ENCODE results near the gene MPIG6B.

Gene MPIG6B

DNA sequence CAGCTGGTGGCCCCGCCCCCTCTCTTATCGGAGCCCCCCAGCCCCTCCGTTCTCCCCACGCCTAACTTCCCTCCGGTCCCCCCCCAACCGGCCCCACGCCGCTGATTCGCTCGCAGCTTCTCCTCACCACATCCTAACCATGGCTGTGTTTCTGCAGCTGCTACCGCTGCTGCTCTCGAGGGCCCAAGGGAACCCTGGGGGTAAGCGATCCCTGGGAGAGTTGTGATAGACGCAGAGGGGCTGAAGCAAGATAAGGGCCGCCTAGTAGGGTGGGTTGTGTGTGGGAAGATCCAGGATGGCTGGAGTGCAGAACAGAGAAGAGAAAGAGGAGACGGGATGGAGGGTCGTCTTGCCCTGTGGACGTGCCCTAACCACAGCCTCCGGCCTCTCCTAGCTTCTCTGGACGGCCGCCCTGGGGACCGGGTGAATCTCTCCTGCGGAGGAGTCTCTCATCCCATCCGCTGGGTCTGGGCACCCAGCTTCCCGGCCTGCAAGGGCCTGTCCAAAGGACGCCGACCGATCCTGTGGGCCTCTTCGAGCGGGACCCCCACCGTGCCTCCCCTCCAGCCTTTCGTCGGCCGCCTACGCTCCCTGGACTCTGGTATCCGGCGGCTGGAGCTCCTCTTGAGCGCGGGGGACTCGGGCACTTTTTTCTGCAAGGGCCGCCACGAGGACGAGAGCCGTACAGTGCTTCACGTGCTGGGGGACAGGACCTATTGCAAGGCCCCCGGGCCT lies at the start of gene MPIG6B:
MPIG6B (plus strand) TSS at position 129 of the 735 bp plus-strand sequence; CDS start at position 140, 11 bp downstream.
- DNase-seq (ENCODE audit: low spot score): no peak

- DNase-seq (ENCODE audit: low spot score): no peak
Measured at GRCh38 chr6:31676322-31676903, 46.8 kb upstream of the MPIG6B start.

DNA sequence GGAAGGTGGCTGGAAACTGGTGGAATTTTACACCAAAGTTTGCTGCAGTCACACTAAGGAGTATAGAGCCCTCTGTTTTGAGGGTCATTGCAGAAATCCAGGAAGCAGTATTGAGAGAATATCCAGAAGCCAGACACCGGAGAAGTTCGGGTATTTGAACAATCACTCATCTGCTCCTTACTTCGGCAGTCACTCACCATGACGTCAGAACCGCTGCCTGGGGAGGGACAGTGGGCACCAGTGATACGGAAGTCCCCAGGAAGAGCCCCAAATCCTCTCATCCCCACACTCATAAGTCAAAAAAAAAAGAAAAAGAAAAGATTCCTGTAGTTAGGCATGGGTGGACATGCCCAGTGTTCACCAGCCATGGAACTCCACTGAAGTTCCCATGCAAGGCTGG lies 46.3 kb upstream of the MPIG6B start:
- no peak for DNase-seq (ENCODE audit: low spot score)

DNA sequence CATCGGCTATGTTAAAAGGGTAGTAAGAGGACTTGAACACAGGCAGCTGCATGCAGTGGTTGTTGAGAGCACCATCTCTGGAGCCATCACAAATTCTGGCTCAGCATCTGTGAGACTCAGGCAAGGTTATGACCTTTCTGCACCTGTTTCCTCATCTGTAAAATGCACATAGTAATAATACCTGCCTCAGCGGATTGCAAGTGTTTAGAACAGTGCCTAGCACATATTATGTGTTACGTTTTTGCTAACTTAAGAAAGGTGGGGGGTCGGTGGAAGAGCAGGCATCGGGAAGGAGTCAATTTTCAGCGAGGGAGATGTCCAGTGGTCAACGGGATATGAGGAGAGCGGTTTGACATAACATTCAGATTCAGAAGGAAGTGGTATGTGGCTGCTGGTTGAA lies 45.2 kb upstream of the MPIG6B start:
- DNase-seq (ENCODE audit: low spot score): no peak

- DNase-seq (ENCODE audit: low spot score): peak; percentile 68
Measured at GRCh38 chr6:31680226-31681134, 42.7 kb upstream of the MPIG6B start, which contains the start of gene LY6G5C. TSS of gene LY6G5C (minus strand) at chr6:31681067. CDS start at chr6:31680373, 694 bp downstream.

DNA sequence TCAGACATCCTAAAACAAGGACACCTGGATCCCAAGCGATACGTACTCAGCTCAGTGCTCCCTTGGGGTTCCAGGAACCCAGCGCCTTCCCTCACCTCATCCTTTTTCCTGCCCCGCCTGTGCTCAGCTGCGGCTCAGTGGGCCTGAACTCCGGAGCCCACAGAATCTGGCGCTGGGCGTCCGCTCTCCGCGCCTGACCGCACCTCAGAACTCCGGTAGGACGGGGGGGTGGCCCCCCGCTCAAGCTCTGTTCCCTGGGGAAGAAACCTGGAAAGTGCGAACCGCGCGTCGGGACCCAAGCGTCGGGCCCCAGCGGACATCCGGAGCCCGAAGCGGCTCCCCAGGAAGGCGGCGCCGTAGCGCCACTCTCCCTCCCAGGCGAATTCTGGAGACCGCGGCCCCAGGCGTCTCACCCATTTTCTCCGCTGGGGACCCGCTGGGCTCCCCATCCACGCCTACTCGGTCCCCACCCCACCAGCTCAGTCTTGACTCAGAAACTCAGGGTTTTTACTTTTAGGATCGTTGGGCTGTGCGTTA lies 42.0 kb upstream of the MPIG6B start:
- DNase-seq (ENCODE audit: low spot score): no peak

- no peak for DNase-seq (ENCODE audit: low spot score)
Measured at GRCh38 chr6:31683591-31683990, 39.6 kb upstream of the MPIG6B start.

DNA sequence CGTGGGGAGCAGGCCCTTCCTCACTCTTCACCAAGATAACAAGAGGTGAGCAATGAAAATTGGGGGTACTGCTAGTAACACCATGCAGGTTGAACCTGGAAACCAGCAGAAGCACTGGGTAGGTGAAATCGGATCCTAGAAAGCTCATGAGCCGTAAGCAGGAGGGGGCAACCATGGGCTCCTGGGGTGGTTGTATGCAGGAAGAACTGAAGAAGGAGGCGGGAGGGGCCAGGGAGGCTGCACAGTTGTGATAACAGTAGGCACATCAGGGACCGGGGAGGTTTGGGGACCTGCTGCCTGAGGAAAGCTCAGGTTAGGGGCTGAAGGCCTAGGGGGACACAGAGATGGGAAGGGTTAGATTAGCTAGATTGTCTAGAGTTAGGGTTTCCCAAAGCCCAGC lies 36.7 kb upstream of the MPIG6B start:
- no peak for DNase-seq (ENCODE audit: low spot score)

- DNase-seq (ENCODE audit: low spot score): no peak
Measured at GRCh38 chr6:31687321-31687720, 35.9 kb upstream of the MPIG6B start.

- no peak for DNase-seq (ENCODE audit: low spot score)
Measured at GRCh38 chr6:31687860-31688693, 35.1 kb upstream of the MPIG6B start.

- DNase-seq (ENCODE audit: low spot score): no peak
Measured at GRCh38 chr6:31689249-31690110, 33.7 kb upstream of the MPIG6B start.

- peak; percentile 45 for DNase-seq (ENCODE audit: low spot score)
Measured at GRCh38 chr6:31690231-31691077, 32.7 kb upstream of the MPIG6B start.

GRCh38 chr6:31691078-31691463 lies 32.1 kb upstream of the MPIG6B start:
- no peak for DNase-seq (ENCODE audit: low spot score)

GRCh38 chr6:31691564-31692108 lies 31.5 kb upstream of the MPIG6B start:
- no peak for DNase-seq (ENCODE audit: low spot score)

DNA sequence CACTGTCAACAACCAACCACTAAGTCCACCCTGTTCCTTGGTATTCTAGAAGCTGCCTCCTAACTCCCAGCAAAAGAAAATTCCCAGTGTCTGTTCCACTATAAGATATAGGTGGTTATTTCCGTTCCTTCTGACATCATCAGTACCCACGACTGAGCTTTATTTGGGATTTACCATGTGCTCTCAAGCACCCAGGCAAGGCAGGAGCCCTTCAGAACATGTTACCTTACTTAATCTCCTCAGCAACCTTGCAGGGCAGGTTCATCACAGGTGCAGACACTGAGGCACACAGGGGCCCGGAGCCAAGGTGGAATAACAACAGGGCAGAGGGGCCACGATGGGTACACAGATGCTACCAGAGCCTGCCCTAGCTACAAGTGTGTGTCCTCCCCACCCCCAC lies 30.8 kb upstream of the MPIG6B start:
- peak; percentile 67 for DNase-seq (ENCODE audit: low spot score)

DNA sequence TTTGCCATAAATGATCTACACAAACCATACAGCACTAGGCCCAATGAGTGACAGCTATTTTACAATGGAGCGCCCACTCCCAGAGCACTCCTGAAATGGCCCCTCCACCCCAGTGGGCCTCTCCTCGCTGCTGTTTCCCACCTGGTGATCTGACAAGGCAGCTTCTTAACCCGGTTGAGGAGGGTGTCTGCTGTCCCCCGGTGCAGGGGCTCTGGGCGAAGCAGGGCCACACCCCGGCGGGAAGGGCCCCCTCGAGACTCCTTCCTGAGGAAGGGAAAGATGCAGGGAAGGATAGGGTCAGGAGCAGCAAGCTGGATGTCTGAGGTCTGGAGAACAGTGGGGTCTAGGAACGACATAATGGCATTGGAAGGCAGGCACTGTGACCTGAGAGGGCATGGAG lies 30.3 kb upstream of the MPIG6B start:
- no peak for DNase-seq (ENCODE audit: low spot score)

DNA sequence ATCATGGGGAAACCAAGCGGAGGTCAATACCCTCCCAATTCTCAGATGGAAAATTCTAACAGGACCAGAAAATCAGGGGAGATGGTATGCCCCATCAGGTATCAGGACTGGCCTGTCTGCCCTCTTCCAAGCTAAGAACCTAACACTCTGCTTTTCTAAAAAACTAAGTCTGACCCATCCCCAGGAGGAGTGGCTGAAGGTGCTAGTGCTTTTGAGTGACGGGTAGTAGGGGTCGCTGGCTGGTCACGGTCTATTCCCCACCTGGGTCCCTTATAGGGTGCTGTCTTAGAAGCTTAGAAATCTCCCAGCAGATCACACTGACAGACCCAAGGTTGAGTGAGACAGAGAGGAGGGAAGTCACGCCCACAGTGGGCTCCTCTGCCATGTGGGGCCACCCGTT lies 29.6 kb upstream of the MPIG6B start:
- DNase-seq (ENCODE audit: low spot score): no peak

DNA sequence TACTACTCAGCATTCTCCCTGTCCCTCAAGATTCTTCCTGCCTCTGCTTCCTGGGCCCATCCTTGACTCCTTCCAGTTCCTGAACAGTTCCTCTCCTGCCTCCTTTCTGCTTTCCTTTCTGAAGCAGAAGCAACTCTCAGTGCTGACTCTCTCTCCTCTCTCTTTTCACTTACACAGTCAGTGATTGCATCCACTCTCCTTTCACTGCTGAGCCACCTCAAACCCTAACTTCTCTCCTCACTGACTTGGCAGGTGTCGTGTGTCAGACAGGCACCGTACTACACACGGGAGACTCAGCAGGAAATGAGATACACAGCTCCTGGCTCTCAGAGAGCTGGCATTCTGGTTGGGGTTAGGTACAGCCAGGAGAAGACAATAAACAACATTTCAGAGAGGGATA lies 25.6 kb upstream of the MPIG6B start:
- DNase-seq (ENCODE audit: low spot score): no peak

- DNase-seq (ENCODE audit: low spot score): no peak
Measured at GRCh38 chr6:31700740-31701401, 22.3 kb upstream of the MPIG6B start.
